ENCODE measurements around the gene PEAR1. TPM values are rescaled to one million over a fixed set of nuclear protein-coding genes. Genes with fewer than 3 reads are reported as not detected.

PEAR1 gene
- total and polyA plus RNA-seq, 2 of the 8 experiments (the other 6 are each of a cell fraction or from before 2014, with no cell fraction given), result 0.63 to 0.71 TPM

DNA sequence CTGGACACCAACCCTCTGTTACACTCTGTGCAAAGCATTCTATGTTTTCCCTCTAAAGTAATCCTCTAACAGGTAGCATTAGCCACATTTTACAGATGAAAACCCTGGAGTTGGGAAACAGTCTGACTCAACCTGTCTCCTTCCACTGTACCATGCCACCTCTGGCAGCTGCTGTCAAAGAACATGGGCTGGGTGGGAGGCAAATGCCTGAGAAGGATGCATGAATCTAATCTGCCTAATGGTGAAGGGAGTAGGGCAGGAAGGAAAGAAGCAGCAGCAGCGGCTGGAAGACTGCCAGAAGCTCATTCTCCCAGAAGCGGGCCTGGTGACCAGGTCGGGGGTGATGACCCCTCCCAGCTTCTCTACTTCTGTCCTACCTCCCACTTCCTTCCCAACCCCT is 48.7 kb downstream of the PEAR1 start (continued):
- TF ChIP-seq RNF2 (IDR thresholded peaks at IDR 0.05; ENCODE audit: borderline replicate concordance, low read depth, low read length, missing control alignments, poor library complexity, severe bottlenecking), result no peak
- no peak for TF ChIP-seq RAD21 (IDR thresholded peaks at IDR 0.05 in 1 of 2, conservative IDR thresholded peaks at IDR 0.05 in 1 of 2; ENCODE audit: low read depth in 2 of 2, low read length in 2 of 2)
- no peak for TF ChIP-seq HDAC2 (IDR thresholded peaks at IDR 0.05; ENCODE audit: borderline replicate concordance in 1 of 2, low read depth in 2 of 2, low read length in 2 of 2)
- TF ChIP-seq POU5F1 (IDR thresholded peaks at IDR 0.05; ENCODE audit: low read depth, low read length), result no peak
- no peak for TF ChIP-seq KDM1A (IDR thresholded peaks at IDR 0.05; ENCODE audit: borderline replicate concordance, low read length)
- TF ChIP-seq JUND (IDR thresholded peaks at IDR 0.05; ENCODE audit: low read length), result no peak
- no peak for TF ChIP-seq SIN3A (conservative IDR thresholded peaks at IDR 0.05 in 1 of 2, IDR thresholded peaks at IDR 0.05 in 1 of 2; ENCODE audit: low read depth in 1 of 2, low read length in 2 of 2)
- no peak for TF ChIP-seq NRF1 (IDR thresholded peaks at IDR 0.05; ENCODE audit: low read depth, low read length)
